ENCODE data around the gene DCAF12. TPM values are rescaled to one million over a fixed set of nuclear protein-coding genes. Genes with fewer than 3 reads are reported as not detected.

The DCAF12 gene
- total RNA-seq, 3 donors from 2014 or later (not counting 1 experiment from before 2014, with no cell fraction given), result 14.9 to 24.3 (median 21.3) TPM

DNA sequence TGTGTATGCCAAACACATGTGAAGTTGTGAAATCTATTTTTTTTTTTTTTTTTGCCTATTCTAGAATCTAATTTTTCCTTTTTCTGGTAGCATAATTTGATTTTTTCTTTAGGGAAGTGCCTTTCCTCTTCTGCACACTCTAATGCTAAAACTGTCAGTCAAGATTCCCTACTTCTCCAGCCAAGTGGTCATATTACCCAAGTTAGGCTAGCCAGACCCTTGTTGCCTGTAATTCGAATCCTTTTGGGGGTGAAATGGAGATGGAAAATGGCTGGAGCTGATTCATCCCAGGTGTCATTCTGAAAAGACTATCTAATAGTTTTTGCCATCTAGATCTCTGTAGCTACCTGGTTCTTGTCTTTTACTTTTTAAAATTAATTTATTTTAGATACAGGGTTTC lies 27.6 kb upstream of the DCAF12 start:
- H3K27ac Mint-ChIP-seq, result no peak overlapping the region

DNA sequence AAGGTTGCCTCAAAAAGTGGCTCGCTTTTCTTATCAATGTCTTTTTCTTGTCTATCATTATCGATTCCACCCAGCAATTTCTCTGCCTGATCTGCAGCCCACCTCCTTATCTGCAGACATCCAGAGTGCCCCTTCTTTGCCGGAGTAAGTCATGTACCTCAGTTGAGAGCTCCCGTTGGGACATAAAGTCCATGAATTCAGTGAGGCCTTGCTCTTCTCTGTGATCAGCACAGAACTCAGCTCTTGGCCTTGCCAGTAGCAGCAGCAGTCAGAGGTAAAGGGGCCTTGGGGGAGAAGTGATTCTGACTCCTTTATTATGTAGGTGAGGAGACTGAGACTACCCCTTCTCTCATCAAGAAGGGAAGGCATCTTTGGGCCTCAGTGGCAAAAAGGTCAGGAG lies 24.9 kb upstream of the DCAF12 start:
- Histone ChIP-seq H3K9me3 (ENCODE audit: control insufficient read depth, insufficient read depth, low read length) (no peaks in the 10 kb centered on the region), H3K36me3 (ENCODE audit: control insufficient read depth, insufficient read depth, low read length) (no peaks in the 10 kb centered on the region), H3K4me1 (ENCODE audit: control insufficient read depth, insufficient read depth, low read length) (no peaks in the 10 kb centered on the region), H3K4me3 (ENCODE audit: low read length) (no peak overlapping the region), H3K27ac (ENCODE audit: low read length) (no peak overlapping the region), H3K27me3 (ENCODE audit: control insufficient read depth, insufficient read depth, low read length) (no peaks in the 10 kb centered on the region)
- 89% methylated on average over 4 of the region's 4 CpGs for WGBS (ENCODE audit: insufficient coverage)
- ATAC-seq, result no peak
- DNase-seq, result no peak
- Mint-ChIP-seq H3K27ac (no peak overlapping the region), H3K4me1 (no peaks in the 10 kb centered on the region), H3K36me3 (no peaks in the 10 kb centered on the region), H3K4me3 (no peak overlapping the region), H3K9me3 (no peaks in the 10 kb centered on the region), H3K27me3 (ENCODE audit: low read depth in 2 of 2) (peaks cover 0 to 2% of the 10 kb centered on the region in 2 donors)
- TF ChIP-seq, protein P1, sequence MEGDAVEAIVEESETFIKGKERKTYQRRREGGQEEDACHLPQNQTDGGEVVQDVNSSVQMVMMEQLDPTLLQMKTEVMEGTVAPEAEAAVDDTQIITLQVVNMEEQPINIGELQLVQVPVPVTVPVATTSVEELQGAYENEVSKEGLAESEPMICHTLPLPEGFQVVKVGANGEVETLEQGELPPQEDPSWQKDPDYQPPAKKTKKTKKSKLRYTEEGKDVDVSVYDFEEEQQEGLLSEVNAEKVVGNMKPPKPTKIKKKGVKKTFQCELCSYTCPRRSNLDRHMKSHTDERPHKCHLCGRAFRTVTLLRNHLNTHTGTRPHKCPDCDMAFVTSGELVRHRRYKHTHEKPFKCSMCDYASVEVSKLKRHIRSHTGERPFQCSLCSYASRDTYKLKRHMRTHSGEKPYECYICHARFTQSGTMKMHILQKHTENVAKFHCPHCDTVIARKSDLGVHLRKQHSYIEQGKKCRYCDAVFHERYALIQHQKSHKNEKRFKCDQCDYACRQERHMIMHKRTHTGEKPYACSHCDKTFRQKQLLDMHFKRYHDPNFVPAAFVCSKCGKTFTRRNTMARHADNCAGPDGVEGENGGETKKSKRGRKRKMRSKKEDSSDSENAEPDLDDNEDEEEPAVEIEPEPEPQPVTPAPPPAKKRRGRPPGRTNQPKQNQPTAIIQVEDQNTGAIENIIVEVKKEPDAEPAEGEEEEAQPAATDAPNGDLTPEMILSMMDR (IDR thresholded peaks at IDR 0.05), result no peak
- intact Hi-C loops (cut with micrococcal nuclease), result no loop called here

More for the DNA sequence above, 27.6 kb upstream of the DCAF12 start:
- Mint-ChIP-seq H3K4me1 (peaks cover 0 to 7% of the 10 kb centered on the region in 2 donors), H3K36me3 (no peaks in the 10 kb centered on the region), H3K9me3 (no peaks in the 10 kb centered on the region), H3K27me3 (ENCODE audit: low read depth in 2 of 2) (peaks cover 0 to 2% of the 10 kb centered on the region in 2 donors), H3K4me3 (no peak overlapping the region)
- DNase-seq (no peak), ATAC-seq (no peak)
- Histone ChIP-seq H3K4me3 (ENCODE audit: low read length) (no peak overlapping the region), H3K27ac (ENCODE audit: low read length) (no peak overlapping the region), H3K4me1 (ENCODE audit: control insufficient read depth, insufficient read depth, low read length) (no peaks in the 10 kb centered on the region), H3K9me3 (ENCODE audit: control insufficient read depth, insufficient read depth, low read length) (no peaks in the 10 kb centered on the region), H3K27me3 (ENCODE audit: control insufficient read depth, insufficient read depth, low read length) (no peaks in the 10 kb centered on the region), H3K36me3 (ENCODE audit: control insufficient read depth, insufficient read depth, low read length) (no peaks in the 10 kb centered on the region)
- WGBS (ENCODE audit: insufficient coverage), result 67% methylated on average over 1 of the region's 1 CpG
- TF ChIP-seq, protein P1 (IDR thresholded peaks at IDR 0.05), result no peak
- intact Hi-C loops (cut with micrococcal nuclease), result no loop called here

DNA sequence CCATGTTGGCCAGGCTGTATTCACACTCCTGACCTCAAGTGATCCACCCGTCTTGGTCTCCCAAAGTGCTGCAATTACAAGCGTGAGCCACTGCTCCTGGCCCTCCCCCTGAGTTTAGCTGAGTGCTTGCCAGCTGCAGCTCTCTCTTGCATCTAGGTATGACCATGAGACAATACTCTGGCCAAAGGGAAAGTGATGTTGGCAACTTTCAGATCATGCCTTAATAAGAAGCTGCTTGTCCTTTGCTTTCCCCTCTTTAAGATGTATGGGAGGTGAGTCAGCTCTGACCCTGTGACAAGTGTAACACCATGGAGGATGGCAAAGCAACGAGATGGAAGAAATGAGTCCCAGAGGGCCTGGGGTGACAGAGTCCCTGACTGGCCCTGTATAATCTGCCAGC lies 18.7 kb upstream of the DCAF12 start:
- no peak overlapping the region for H3K4me3 ChIP-seq (ENCODE audit: low read length)
- ATAC-seq (peak; percentile 44 to 91 (median 83)), DNase-seq (no peak)
- intact Hi-C loops (cut with micrococcal nuclease), result no loop called here
- Mint-ChIP-seq H3K4me3 (peak overlapping the region; percentile 57), H3K4me1 (peaks cover 15% of the 10 kb centered on the region in 2 donors), H3K9me3 (no peaks in the 10 kb centered on the region), H3K36me3 (no peaks in the 10 kb centered on the region), H3K27ac (peak overlapping the region; percentile 36 to 76), H3K27me3 (ENCODE audit: low read depth in 2 of 2) (no peaks in the 10 kb centered on the region)
- H3K27me3 ChIP-seq (ENCODE audit: control insufficient read depth, insufficient read depth, low read length), result peaks cover 2% of the 10 kb centered on the region
- H3K9me3 ChIP-seq (ENCODE audit: control insufficient read depth, insufficient read depth, low read length), result no peaks in the 10 kb centered on the region
- WGBS (ENCODE audit: insufficient coverage), result 38% methylated on average over 3 of the region's 3 CpGs
- TF ChIP-seq, protein P1 (IDR thresholded peaks at IDR 0.05), result no peak
- H3K27ac ChIP-seq (ENCODE audit: low read length), result no peak overlapping the region
- H3K4me1 ChIP-seq (ENCODE audit: control insufficient read depth, insufficient read depth, low read length), result peaks cover 7% of the 10 kb centered on the region
- no peaks in the 10 kb centered on the region for H3K36me3 ChIP-seq (ENCODE audit: control insufficient read depth, insufficient read depth, low read length)

DNA sequence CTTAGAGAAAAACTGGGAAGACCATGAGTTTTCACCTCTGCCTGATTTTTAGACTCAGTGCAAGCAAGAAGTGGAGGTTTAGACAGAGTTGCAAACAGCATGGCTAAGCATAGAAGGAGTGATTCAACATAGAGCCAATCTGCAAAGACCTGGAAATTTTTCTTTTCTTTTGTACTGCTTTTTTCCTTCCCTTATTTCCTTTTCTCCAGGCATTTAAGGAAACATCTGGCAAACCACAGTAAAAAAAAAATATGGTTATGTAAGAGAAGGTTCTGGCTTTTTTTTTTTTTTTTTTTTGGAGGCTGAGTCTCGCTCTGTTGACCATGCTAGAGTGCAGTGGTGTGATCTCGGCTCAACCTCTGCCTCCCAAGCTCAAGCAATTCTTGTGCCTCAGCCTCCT lies 16.6 kb upstream of the DCAF12 start:
- WGBS (ENCODE audit: insufficient coverage), result 61% methylated on average over 2 of the region's 2 CpGs
- H3K36me3 Mint-ChIP-seq, result no peaks in the 10 kb centered on the region
- ATAC-seq (no peak), DNase-seq (no peak)
- no peak overlapping the region for H3K27ac ChIP-seq (ENCODE audit: low read length)
- no peaks in the 10 kb centered on the region for H3K9me3 Mint-ChIP-seq
- H3K27ac Mint-ChIP-seq, result no peak overlapping the region
- H3K9me3 ChIP-seq (ENCODE audit: control insufficient read depth, insufficient read depth, low read length), result no peaks in the 10 kb centered on the region
- H3K36me3 ChIP-seq (ENCODE audit: control insufficient read depth, insufficient read depth, low read length), result no peaks in the 10 kb centered on the region
- intact Hi-C loops (cut with micrococcal nuclease), result no loop called here
- TF ChIP-seq, protein P1 (IDR thresholded peaks at IDR 0.05), result no peak
- H3K4me1 Mint-ChIP-seq, result peaks cover 15% of the 10 kb centered on the region in 2 donors
- H3K4me1 ChIP-seq (ENCODE audit: control insufficient read depth, insufficient read depth, low read length), result peaks cover 7% of the 10 kb centered on the region
- peaks cover 2% of the 10 kb centered on the region for H3K27me3 ChIP-seq (ENCODE audit: control insufficient read depth, insufficient read depth, low read length)
- H3K27me3 Mint-ChIP-seq (ENCODE audit: low read depth in 2 of 2), result no peaks in the 10 kb centered on the region
- no peak overlapping the region for H3K4me3 ChIP-seq (ENCODE audit: low read length)
- no peak overlapping the region for H3K4me3 Mint-ChIP-seq
